NCI-H2081 (cell line): ENCODE results near the gene EPB41.

Experiments used
- DNase-seq, 2 experiments: peaks; one replicate each; lab custom pipeline; 2025; lab: John Stamatoyannopoulos, UW

The EPB41 gene

GRCh38 chr1:28891256-28891655, 23.1 kb upstream of the EPB41 start:
- no peak for DNase-seq

GRCh38 chr1:28893403-28894102, 20.8 kb upstream of the EPB41 start:
- peak in 1 of 2 experiments; percentile 7 for DNase-seq

- no peak for DNase-seq
Measured at GRCh38 chr1:28894785-28895184, 19.6 kb upstream of the EPB41 start.

- DNase-seq: no peak
Measured at GRCh38 chr1:28895896-28896608, 18.3 kb upstream of the EPB41 start.

- no peak for DNase-seq
Measured at GRCh38 chr1:28896609-28896986, 17.8 kb upstream of the EPB41 start.

GRCh38 chr1:28897789-28898188, 16.6 kb upstream of the EPB41 start:
- no peak for DNase-seq

- DNase-seq: no peak
Measured at GRCh38 chr1:28898405-28898881, 15.9 kb upstream of the EPB41 start.

- DNase-seq: no peak
Measured at GRCh38 chr1:28899267-28899666, 15.1 kb upstream of the EPB41 start.

GRCh38 chr1:28900562-28900961, 13.8 kb upstream of the EPB41 start:
- DNase-seq: no peak

- DNase-seq: no peak
Measured at GRCh38 chr1:28902738-28903137, 11.6 kb upstream of the EPB41 start.

GRCh38 chr1:28905921-28906666, 8.3 kb upstream of the EPB41 start:
- DNase-seq: no peak

- DNase-seq: no peak
Measured at GRCh38 chr1:28909198-28909597, 5.2 kb upstream of the EPB41 start.

GRCh38 chr1:28910379-28911115, 3.8 kb upstream of the EPB41 start:
- no peak for DNase-seq

GRCh38 chr1:28913786-28914227, 562 bp upstream of the EPB41 start:
- no peak for DNase-seq

- DNase-seq: peak in 1 of 2 experiments; percentile 64
Measured at GRCh38 chr1:28915031-28915895, 894 bp downstream of the EPB41 start.

GRCh38 chr1:28917757-28918118, 3.4 kb downstream of the EPB41 start:
- DNase-seq: no peak

- DNase-seq: peak in 1 of 2 experiments; percentile 32
Measured at GRCh38 chr1:28921286-28921869, 7.0 kb downstream of the EPB41 start.

- DNase-seq: no peak
Measured at GRCh38 chr1:28925350-28925891, 11.1 kb downstream of the EPB41 start.

- DNase-seq: peak in 1 of 2 experiments; percentile 49
Measured at GRCh38 chr1:28926629-28927265, 12.4 kb downstream of the EPB41 start.

- DNase-seq: no peak
Measured at GRCh38 chr1:28927266-28927647, 12.9 kb downstream of the EPB41 start.
